OCI-LY7 (cell line): ENCODE measurements around the gene ATP11C.

Source experiments
- EZH2phosphoT487 ChIP-seq: fragments of 200-600 bp; sonication (generic); IDR thresholded peaks from 2 replicates; pipeline ENCODE4 v1.6.1; 2018; ENCODE audit warnings: low read depth, borderline replicate concordance, mild to moderate bottlenecking, mixed run types, antibody characterized with exemption, low read length, moderate library complexity, mixed read lengths
- TF ChIP-seq, protein P1 (sequence below): fragments of 200-600 bp; sonication (generic); conservative IDR thresholded peaks from 2 replicates; pipeline ENCODE4 v1.5.1; 2014; ENCODE audit warnings: mild to moderate bottlenecking, antibody characterized with exemption, low read length, moderate library complexity, mixed read lengths

DNA sequence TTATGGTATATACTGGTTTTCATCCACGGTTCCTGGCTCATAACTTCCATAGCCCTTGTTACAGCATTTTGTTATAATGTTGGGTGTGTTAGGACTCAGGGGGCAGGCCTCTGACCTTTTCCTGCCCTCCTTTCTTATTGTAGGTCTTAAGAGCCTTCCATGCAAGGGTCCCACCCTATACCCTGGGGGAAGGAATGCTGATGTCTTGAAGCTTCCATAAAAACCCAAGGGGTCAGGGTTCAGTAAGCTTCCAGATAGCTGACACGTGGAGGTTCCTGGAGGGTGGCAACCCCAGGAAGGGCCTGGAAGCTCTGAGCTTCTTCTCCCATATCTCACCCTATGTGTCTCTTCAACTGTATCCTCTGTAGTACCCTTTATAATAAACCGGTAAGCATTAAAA lies 29.6 kb downstream of the ATP11C start:
- TF ChIP-seq, protein P1, sequence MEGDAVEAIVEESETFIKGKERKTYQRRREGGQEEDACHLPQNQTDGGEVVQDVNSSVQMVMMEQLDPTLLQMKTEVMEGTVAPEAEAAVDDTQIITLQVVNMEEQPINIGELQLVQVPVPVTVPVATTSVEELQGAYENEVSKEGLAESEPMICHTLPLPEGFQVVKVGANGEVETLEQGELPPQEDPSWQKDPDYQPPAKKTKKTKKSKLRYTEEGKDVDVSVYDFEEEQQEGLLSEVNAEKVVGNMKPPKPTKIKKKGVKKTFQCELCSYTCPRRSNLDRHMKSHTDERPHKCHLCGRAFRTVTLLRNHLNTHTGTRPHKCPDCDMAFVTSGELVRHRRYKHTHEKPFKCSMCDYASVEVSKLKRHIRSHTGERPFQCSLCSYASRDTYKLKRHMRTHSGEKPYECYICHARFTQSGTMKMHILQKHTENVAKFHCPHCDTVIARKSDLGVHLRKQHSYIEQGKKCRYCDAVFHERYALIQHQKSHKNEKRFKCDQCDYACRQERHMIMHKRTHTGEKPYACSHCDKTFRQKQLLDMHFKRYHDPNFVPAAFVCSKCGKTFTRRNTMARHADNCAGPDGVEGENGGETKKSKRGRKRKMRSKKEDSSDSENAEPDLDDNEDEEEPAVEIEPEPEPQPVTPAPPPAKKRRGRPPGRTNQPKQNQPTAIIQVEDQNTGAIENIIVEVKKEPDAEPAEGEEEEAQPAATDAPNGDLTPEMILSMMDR: no peak
- no peak for TF ChIP-seq EZH2phosphoT487
